Suprapubic skin (tissue), 4 donors: ENCODE data around the gene CEP135. TPM values are rescaled to one million over a fixed set of nuclear protein-coding genes. Genes with fewer than 3 reads are reported as not detected.
"Not testable (repeated sequence)": the region's sequence is repeated elsewhere in the genome, so short reads cannot be mapped to it uniquely, and the experiment has no call there.

Experiments
- DNase-seq, 2 donors: peaks; one replicate each; pipeline ENCODE4 v3.0.0-alpha.2; 2019; ENCODE audit warnings: low spot score in 2 of 2
- H3K27ac ChIP-seq: fragments of 200-600 bp; sonication (generic); one replicate; pipeline ENCODE4 v1.5.1; 2019
- H3K27me3 ChIP-seq: fragments of 200-600 bp; sonication (generic); one replicate; pipeline ENCODE4 v1.5.1; 2019
- H3K36me3 ChIP-seq: fragments of 200-600 bp; sonication (generic); one replicate; pipeline ENCODE4 v1.5.1; 2019
- H3K4me1 ChIP-seq: fragments of 200-600 bp; sonication (generic); one replicate; pipeline ENCODE4 v1.5.1; 2019
- H3K4me3 ChIP-seq: fragments of 200-600 bp; sonication (generic); one replicate; pipeline ENCODE4 v1.5.1; 2019; ENCODE audit warnings: mild to moderate bottlenecking
- H3K9me3 ChIP-seq: fragments of 200-600 bp; sonication (generic); one replicate; pipeline ENCODE4 v1.5.1; 2019
- EP300 ChIP-seq: sonication (generic); formaldehyde crosslinking; IDR thresholded peaks from one replicate; pipeline ENCODE4 v1.6.1; 2017; ENCODE audit warnings: antibody characterized with exemption
- POLR2A ChIP-seq, 2 donors: fragments of 450-650 bp; IDR thresholded peaks; one replicate each; pipeline ENCODE4 v1.6.1; 2017; ENCODE audit warnings: antibody characterized with exemption in 2 of 2, mild to moderate bottlenecking in 2 of 2, moderate library complexity in 2 of 2
- POLR2AphosphoS5 ChIP-seq, 3 donors: sonication (generic); formaldehyde crosslinking; IDR thresholded peaks; one replicate each; pipeline ENCODE4 v1.6.1; 2017; ENCODE audit warnings: antibody characterized with exemption in 3 of 3
- WGBS: methylation state at CpG from one replicate; pipeline ENCODE4 v1.1.5; 2018; 5-methylcytosine and 5-hydroxymethylcytosine counted together
- total RNA-seq, 4 donors: library from RNA; depleted of rRNA; stranded (reverse); fragments of >200 nt; gene quantifications; one replicate each; pipeline ENCODE4 v1.1.0, GENCODE V29; 2016
- TF ChIP-seq, protein P1 (sequence below), 2 donors: fragments of 200-600 bp in 1 of 2; fragments of 450-650 bp in 1 of 2; sonication (generic) in 1 of 2; IDR thresholded peaks; one replicate each; pipeline ENCODE4 v1.5.1; 2016 to 2019; ENCODE audit warnings: antibody characterized with exemption in 2 of 2, mild to moderate bottlenecking in 1 of 2, moderate library complexity in 1 of 2

The CEP135 gene
- total RNA-seq, 4 donors from 2014 or later: 3.1 to 16.1 (median 4.8) TPM

GRCh38 chr4:56067826-56068225 lies 119.1 kb downstream of the CEP135 start:
- WGBS: 87% methylated on average over 6 of the region's 6 CpGs

DNA sequence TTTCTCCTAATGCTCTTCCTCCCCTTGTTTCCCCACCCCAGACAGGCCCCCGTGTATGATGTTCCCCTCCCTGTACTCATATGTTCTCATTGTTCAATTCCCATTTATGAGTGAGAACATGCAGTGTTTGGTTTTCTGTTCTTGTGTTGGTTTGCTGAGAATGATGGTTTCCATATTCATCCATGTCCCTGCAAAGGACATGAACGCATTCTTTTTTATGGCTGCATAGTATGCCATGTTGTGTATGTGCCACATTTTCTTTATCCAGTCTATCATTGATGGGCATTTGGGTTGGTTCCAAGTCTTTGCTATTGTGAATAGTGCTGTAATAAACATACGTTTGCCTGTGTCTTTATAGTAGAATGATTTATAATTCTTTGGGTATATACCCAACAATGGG lies 124.0 kb downstream of the CEP135 start:
- WGBS: 84% methylated on average over 3 of the region's 3 CpGs
- not testable (repeated sequence) for DNase-seq, H3K36me3 ChIP-seq

More at GRCh38 chr4:56067826-56068225, 119.1 kb downstream of the CEP135 start:
- TF ChIP-seq POLR2A (IDR thresholded peaks at IDR 0.05) (no peak), EP300 (no peak), POLR2AphosphoS5 (IDR thresholded peaks at IDR 0.05) (no peak)
- TF ChIP-seq, protein P1, sequence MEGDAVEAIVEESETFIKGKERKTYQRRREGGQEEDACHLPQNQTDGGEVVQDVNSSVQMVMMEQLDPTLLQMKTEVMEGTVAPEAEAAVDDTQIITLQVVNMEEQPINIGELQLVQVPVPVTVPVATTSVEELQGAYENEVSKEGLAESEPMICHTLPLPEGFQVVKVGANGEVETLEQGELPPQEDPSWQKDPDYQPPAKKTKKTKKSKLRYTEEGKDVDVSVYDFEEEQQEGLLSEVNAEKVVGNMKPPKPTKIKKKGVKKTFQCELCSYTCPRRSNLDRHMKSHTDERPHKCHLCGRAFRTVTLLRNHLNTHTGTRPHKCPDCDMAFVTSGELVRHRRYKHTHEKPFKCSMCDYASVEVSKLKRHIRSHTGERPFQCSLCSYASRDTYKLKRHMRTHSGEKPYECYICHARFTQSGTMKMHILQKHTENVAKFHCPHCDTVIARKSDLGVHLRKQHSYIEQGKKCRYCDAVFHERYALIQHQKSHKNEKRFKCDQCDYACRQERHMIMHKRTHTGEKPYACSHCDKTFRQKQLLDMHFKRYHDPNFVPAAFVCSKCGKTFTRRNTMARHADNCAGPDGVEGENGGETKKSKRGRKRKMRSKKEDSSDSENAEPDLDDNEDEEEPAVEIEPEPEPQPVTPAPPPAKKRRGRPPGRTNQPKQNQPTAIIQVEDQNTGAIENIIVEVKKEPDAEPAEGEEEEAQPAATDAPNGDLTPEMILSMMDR (IDR thresholded peaks at IDR 0.05): no peak
- Histone ChIP-seq H3K4me3 (no peak overlapping the region), H3K27me3 (no peaks in the 10 kb centered on the region), H3K4me1 (no peaks in the 10 kb centered on the region), H3K36me3 (no peaks in the 10 kb centered on the region), H3K9me3 (no peaks in the 10 kb centered on the region), H3K27ac (no peak overlapping the region)
- DNase-seq: no peak

DNA sequence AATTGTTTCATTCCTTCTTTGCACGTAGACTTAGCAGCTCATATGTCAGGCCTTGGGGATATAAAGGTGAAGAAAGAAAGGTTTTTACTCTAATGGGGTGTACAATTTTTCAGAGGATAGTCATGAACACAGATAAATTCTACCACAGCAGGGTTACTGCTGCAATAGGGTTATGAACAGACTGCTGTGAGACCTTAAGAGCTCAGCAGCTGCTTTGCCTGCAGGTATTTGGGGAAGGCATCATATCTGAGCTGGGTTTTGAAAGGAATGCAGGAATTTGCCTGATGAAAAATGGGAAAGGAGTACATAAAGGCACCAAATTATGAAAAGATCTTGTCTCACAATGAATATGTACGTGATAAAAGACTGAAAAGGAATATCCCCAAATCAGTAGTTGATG lies 128.9 kb downstream of the CEP135 start:
- no peak for DNase-seq
- no peak overlapping the region for H3K4me3 ChIP-seq
- H3K27me3 ChIP-seq: no peaks in the 10 kb centered on the region
- no peaks in the 10 kb centered on the region for H3K36me3 ChIP-seq
- no peaks in the 10 kb centered on the region for H3K4me1 ChIP-seq
- no peaks in the 10 kb centered on the region for H3K9me3 ChIP-seq
- WGBS: 93% methylated on average over 2 of the region's 2 CpGs
- no peak for TF ChIP-seq POLR2AphosphoS5 (IDR thresholded peaks at IDR 0.05)
- no peak for TF ChIP-seq POLR2A (IDR thresholded peaks at IDR 0.05)
- TF ChIP-seq, protein P1 (IDR thresholded peaks at IDR 0.05): no peak
- TF ChIP-seq EP300: no peak
- H3K27ac ChIP-seq: no peak overlapping the region

More for the DNA sequence above, 124.0 kb downstream of the CEP135 start:
- not testable (repeated sequence) for H3K9me3 ChIP-seq, H3K27ac ChIP-seq, H3K4me3 ChIP-seq, H3K27me3 ChIP-seq, H3K4me1 ChIP-seq

- Histone ChIP-seq H3K27me3 (no peaks in the 10 kb centered on the region), H3K9me3 (no peaks in the 10 kb centered on the region), H3K4me3 (no peak overlapping the region), H3K4me1 (no peaks in the 10 kb centered on the region), H3K36me3 (no peaks in the 10 kb centered on the region), H3K27ac (no peak overlapping the region)
- WGBS: 51% methylated on average over 4 of the region's 4 CpGs
- TF ChIP-seq POLR2A (IDR thresholded peaks at IDR 0.05) (no peak), EP300 (no peak), POLR2AphosphoS5 (IDR thresholded peaks at IDR 0.05) (no peak)
- TF ChIP-seq, protein P1 (IDR thresholded peaks at IDR 0.05): no peak
- DNase-seq: no peak
These were observed 130.1 kb downstream of the CEP135 start for GRCh38 chr4:56078866-56079265.

- Histone ChIP-seq H3K9me3 (no peaks in the 10 kb centered on the region), H3K36me3 (no peaks in the 10 kb centered on the region), H3K4me1 (no peaks in the 10 kb centered on the region), H3K27ac (no peak overlapping the region), H3K27me3 (no peaks in the 10 kb centered on the region), H3K4me3 (no peak overlapping the region)
- WGBS: 87% methylated on average over 4 of the region's 4 CpGs
- no peak for DNase-seq
- no peak for TF ChIP-seq POLR2AphosphoS5 (IDR thresholded peaks at IDR 0.05)
- TF ChIP-seq, protein P1 (IDR thresholded peaks at IDR 0.05): no peak
- TF ChIP-seq EP300: no peak
- no peak for TF ChIP-seq POLR2A (IDR thresholded peaks at IDR 0.05)
These were observed 131.6 kb downstream of the CEP135 start for GRCh38 chr4:56080384-56080783.

GRCh38 chr4:56082829-56083228 lies 134.1 kb downstream of the CEP135 start:
- Histone ChIP-seq H3K27me3 (no peaks in the 10 kb centered on the region), H3K4me1 (no peaks in the 10 kb centered on the region), H3K9me3 (no peaks in the 10 kb centered on the region), H3K4me3 (no peak overlapping the region), H3K36me3 (no peaks in the 10 kb centered on the region), H3K27ac (no peak overlapping the region)
- TF ChIP-seq EP300 (no peak), POLR2AphosphoS5 (IDR thresholded peaks at IDR 0.05) (no peak), POLR2A (IDR thresholded peaks at IDR 0.05) (no peak)
- TF ChIP-seq, protein P1 (IDR thresholded peaks at IDR 0.05): no peak
- no peak for DNase-seq
